IPS DF 4.7 (cell line): Measurements from ENCODE around the gene C11orf52.
A peak's percentile ranks its signal among the peaks of the same experiment; 100 is the strongest.
"Not testable (repeated sequence)": the region's sequence is repeated elsewhere in the genome, so short reads cannot be mapped to it uniquely, and the experiment has no call there.

Experiments used
- DNase-seq: peaks from one replicate; pipeline ENCODE4 v3.0.0-alpha.2; 2013; ENCODE audit warnings: low spot score; ENCODE audit errors: extremely low read depth

The C11orf52 gene

DNA sequence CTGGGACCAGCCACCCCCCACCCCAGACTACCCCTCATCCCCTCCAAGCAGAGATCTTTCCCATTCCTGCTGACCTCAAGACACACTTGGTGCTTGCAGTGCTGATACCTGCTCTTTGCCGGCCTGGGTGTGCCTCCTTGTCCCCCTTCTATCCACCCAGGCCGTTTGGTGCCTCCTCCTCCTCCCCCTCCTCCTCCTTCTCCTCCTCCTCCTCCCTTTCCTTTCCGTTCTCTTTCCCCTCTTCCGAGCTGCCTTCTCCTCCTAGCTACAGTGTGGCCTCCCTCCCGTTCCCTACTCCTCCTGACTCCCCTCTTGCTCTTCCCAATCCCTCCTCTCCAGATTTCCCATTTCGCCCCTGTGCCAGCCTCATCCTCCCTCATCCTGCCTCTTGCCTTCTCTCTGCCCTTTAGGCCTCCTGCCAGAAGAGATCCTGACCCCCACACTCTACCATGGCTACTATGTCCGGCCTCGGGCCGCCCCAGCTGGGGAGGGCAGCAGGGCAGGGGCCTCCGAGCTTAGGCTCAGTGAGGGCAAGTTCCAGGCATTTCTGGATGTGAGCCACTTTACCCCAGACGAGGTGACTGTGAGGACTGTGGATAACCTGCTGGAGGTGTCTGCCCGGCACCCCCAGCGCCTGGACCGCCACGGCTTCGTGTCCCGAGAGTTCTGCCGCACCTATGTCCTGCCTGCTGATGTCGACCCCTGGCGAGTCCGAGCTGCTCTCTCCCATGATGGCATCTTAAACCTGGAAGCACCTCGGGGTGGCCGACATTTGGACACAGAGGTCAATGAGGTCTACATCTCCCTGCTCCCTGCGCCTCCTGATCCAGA is 5.5 kb upstream of the C11orf52 start:
- no peak for DNase-seq

DNA sequence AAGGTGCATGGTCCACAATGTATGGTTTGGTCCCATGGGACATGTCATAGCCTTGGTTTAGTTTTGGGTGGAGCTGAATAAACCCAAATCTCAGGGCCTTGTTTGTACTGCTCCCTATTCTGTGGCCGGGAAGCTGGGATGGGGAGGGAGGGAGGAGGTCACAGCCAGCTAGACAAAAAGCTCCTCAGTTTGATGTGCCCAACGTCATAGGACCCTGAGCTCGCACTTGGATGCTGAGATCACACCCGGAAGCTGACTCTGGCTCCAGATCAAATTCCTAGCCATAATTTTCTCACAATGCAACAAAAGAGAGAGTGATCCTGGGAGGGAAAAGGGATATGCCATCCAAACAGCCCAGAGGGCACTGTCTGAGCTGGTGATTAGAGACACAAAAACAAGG is 4.7 kb upstream of the C11orf52 start:
- no peak for DNase-seq

DNA sequence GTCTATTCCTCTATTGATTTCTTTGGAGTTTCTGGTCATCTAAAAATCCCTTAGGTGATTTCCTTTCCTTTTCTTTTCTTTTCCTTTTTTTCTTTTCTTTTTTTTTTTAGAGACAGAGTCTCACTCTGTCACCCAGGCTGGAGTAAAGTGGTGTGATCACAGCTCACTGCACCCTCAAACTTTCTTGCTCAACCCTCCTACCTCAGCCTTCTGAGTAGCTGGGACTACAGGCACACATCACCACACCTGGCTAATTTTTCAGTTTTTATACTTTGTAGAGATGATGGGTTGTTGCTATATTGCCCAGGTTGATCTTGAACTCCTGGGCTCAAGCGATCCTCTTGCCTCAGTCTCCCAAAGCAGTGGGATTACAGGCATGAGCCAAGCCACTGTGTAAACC is 1.9 kb upstream of the C11orf52 start:
- no peak for DNase-seq

DNA sequence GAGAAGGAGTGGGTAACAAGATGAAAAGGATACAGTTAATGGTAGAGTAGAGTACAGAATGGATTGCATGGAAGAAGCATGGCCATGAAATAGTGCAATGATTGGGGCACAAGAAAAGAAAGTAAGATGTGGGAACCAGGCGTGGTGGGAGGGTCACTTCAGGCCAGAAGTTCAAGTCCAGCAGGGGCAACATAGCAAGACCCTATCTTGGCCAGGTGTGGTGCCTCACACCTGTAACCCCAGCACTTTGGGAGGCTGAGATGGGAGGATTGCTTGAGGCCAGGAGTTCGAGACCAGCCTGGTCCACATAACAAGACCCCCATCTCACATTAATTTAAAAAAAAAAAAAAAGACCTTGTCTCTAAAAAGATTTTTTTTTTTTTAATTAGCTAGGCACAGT is 1.4 kb upstream of the C11orf52 start:
- no peak for DNase-seq

DNA sequence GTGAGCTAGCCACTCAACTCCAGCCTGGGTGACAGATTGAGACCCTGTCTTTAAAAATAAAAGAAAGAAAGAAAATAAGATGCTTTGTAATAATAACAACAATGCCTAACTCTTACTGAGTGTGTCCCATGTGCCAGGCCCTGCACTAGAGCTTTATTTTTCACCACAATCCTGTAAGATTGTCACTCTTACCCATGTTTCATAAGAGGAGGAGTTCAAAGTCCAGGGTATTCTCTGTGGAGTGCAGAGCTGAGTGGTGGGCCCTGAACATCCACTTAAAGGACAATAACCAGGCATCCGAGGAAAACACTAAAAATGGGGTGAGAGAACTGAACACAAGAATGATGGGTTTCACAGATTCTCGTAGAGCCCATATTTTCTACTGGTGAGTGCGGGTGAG is 925 bp upstream of the C11orf52 start:
- no peak for DNase-seq

DNA sequence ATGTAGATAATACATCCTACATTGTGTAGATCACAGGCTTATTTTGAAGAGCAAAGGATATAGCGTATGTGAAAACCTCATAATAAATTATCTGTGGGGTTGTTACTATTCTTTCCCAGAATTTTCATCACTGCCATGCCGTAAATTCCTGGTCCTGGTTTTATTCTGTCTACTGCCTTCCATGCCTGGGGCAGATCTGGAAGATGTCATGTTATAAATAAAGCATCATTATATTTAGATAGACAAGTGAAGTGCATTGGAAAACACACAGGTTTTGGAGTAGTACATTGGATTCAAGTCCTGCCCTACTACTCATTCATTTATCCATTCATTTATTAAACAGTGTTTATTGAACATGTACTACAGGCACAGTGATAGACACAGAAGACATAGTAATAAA is 2.2 kb downstream of the C11orf52 start:
- DNase-seq, result no peak

DNA sequence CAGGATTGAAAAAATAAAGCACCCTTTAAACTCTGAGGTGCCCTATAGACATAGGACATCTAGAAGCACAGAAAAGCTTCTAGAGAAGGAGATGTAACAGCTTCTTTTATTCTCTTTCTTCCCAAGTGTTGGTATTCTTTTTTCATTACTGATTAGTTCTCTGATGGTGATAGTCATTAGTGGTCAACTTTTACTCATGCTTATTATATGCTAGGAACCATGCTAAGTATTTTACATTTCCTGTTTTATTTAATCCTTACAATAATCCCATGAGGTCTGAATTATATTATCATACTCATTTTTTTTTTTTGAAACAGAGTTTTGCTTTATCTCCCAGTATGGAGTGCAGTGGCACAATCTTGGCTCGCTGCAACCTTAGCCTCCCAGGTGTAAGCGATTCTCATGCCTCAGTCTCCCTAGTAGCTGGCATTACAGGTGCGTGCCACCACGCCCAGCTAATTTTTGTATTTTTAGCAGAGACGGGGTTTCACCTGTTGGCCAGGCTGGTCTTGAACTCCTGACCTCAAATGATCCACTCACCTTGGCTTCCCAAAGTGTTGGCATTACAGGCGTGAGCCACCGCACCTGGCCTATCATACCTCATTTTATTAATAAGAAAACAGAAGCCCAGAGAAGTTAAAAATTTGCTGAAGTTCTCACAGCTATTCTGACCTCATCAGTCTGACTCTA is 3.0 kb downstream of the C11orf52 start:
- no peak for DNase-seq

DNA sequence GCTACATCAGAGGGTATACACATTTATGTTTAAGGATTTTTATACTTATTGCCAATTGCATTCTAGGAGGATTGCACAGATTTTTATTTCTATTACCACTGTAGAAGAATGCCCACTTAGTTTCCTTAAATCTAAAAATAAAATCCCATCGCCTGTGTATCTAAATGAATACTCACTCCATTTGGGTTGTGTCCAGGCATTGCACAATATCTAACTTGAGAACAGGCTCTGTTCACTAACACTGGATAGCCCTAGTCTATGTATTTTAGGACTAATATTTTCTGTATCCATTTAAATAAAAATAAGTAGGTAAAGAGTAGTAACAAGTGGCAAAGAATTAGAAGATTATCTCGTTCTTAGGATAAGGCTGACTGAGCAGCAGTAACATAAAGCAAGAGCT is 4.1 kb downstream of the C11orf52 start:
- no peak for DNase-seq

DNA sequence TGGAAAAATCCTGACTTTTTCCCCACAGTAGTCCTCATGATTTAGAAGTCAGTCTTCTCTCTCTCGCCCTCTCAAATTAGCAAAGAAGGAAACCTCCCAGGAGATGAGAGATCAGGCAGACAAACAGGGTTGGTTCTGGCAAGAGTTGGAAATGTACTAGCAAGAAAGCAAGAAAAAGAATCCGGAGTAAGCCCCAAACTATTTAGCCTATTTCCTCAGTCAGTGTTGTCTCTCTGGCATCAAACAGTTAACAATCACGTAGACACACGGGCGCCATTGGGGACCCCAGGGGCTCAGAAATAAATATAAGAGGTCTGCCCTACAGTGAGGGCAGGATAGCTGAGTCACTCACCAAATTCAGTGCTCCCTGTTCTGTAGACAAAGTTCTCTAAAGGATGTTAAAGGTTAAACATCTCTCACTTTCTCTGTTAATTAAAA is 4.7 kb downstream of the C11orf52 start:
- DNase-seq, result no peak

DNA sequence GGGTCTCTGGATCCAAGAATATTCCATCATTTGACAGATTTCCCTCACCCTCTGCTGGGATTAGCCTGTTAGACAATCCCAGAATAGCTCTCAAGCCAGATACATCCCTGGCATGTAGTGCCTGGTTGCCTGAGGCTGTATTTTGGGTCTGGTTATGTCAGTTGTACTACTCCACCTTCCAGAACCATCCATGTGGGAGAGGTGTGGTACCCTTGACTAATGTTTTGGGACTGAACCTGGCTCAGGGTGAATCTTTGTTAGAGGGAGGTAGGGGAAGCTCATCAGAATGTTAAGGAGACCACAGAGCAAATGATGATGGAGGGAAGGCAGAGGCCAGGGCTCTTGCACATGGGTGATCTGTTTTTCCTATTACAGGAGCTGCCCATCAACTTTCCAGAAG is 5.2 kb downstream of the C11orf52 start:
- no peak for DNase-seq

DNA sequence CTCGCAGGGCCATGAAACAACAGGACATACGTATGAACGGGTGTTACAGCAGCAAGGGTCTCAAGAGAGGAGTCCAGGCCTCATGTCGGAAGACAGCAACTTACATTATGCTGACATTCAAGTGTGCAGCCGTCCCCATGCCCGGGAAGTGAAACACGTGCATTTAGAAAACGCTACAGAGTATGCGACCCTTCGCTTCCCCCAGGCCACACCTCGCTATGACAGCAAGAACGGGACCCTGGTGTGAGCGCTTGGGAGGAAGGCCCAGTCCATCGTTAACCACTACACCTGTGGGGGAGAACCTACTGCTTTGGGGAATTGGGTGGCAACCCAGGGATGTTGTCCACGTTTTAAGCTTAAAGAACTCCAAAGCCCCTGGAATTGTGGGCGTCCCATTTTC is 7.2 kb downstream of the C11orf52 start:
- no peak for DNase-seq

DNA sequence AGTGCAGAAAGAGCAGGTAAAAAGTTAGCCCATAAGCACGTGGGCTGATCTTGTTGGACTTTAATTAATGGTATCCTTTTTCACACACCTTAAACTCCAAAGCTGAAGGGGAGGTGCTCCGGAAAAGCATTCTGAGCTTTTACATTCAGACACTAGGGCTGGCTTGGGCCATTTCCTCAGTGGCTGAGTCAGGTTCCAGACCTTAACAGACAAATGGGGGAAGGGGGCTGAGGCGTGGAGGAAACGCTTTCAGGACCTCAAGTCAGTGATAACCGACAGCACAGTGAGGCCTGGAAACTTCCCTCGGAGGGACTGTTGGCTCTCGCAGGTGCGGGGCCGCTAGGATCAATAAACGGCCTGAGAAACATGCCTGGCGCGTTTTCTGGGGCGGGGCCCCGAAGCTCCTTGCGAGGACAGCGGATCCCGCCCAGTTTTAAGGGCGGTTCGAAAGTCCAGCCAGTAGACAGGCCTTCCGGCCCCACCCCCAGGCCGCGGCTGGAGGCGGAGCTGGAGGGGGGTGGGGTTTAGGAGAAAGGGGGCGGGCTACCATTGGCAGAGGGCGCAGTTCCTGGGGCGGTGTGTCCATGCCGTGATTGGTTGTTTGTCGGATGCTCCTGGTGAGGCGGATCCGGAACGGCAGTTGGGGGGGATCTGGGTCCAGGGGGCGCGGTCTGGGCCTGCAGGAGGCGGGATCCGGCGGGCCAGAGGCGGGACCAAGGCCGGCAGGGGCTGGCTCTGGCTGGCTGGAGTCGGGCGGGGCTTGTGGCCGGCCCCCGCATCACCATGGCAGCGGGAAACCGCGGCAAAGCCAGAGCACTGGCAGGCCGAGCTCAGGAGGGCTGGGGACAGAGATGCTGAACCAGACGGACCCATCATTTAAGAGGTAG is 8.0 kb downstream of the C11orf52 start:
- DNase-seq, result peak; percentile 58

DNA sequence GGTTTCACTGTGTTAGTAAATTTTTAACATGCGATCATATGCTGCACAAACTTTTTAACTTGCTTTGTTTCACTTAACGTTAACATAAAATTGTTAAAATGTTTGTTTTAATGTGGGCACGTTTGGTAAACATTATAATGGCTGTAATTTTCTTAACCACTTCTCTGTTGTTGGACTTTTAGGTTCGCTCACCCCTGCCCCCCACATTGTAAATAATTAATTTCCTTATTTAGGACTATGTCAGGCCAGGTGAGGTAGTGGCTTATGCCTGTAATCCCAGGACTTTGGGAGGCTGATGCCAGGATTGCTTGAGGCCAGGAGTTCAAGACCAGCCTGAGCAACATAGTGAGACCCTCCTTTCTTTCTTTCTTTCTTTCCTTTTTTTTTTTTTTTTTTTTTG is 11.8 kb downstream of the C11orf52 start:
- no peak for DNase-seq

DNA sequence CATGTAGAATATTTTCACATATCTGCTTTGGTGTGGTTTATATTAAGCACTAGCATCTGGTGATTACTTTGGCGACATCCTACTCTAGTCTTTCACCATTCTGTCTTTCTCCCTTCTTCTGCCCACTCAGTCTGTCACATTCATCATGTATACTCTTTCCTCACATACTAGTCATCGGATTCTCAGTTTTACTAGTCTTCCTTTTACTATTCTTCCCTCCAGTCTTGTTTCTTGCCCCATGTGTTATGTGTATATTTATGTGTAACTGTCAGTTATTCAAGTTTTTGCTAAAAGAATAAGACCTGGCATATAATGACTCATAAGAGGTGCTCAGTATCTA is 13.9 kb downstream of the C11orf52 start:
- DNase-seq, result no peak

DNA sequence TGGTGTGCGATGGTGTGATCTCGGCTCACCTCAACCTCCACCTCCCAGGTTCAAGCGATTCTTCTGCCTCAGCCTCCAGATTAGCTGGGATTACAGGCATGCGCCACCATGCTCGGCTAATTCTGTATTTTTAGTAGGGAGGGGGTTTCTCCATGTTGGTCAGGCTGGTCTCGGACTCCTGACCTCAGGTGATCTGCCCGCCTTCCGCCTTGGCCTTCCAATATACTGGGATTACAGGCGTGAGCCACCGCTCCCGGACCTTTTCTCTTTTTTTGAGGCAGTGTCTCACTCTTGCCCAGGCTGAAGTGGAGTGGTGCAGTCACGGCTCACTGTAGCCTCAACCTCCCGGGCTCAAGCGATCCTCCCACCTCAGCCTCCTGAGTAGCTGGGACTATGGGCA is 14.5 kb downstream of the C11orf52 start:
- DNase-seq, result not testable (repeated sequence)

DNA sequence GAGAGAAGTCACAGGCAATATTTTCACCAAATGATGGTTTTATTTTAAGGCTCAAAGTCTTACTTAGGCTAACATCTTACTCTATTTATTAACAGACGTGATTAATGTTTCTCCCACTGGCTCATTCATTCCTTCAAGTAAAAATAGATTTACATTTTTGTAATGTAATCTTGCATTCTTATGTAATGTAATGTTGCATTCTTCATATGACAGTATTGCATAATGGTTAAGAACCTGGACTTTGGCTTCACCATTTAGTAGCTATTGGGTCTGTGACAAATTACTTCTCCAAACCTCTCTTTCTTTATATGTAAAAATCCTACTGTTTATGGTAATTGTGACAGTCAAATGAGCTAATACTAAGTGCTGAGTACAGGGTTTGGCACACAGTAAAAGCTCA is 15.2 kb downstream of the C11orf52 start:
- no peak for DNase-seq

DNA sequence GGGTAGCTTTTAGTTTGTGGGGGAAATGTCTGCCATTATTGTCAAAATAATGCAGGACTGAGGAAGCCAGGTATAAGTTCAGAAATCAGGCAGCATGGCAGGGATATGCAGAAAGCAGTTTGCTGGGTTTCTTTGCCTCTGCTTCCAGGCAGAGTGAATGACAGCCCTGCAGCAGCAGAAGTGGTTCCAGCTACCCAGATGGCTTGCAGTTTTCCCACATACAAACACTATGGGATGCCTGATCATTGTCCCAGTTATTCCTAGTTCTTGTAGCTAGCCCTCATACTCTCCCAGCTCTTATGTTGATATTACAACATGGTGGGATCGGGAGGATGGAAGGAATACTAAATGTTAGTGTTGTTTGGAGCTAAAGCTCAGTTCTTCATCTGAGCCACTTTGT is 15.6 kb downstream of the C11orf52 start:
- DNase-seq, result no peak

DNA sequence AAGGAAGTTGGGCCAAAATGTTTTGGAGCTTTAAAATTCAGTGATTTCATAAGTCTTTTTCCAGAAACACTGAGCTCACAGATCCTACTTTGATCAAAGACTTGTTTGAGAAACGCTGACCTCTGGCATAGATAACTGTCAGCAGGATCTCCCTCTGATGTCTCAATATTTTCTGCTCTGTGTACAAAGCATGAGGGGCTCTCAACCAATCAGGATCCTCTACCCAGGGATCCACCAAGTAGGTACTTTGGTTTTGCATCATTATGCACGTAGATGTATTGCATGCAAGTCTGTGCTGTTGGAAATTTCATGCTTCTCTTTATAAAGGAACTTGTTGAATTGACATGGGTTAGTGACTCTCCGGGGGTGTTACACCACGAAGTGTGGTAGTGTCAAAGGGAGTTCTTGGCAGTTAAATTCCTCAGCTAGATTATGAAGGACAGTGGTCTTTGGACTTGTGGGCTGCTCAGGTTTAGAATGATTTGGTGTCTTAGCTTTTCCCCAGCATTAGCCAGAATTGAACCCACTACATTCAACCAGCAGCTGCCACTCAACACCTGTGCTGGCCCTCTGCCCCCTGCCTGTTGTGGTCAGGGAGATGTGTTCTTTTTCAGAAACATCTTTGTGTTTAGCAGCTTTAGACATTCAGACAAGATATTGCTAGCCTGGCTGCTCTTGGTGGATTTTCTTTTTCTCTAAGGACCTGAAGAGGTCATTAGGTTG is 16.8 kb downstream of the C11orf52 start:
- DNase-seq, result no peak

DNA sequence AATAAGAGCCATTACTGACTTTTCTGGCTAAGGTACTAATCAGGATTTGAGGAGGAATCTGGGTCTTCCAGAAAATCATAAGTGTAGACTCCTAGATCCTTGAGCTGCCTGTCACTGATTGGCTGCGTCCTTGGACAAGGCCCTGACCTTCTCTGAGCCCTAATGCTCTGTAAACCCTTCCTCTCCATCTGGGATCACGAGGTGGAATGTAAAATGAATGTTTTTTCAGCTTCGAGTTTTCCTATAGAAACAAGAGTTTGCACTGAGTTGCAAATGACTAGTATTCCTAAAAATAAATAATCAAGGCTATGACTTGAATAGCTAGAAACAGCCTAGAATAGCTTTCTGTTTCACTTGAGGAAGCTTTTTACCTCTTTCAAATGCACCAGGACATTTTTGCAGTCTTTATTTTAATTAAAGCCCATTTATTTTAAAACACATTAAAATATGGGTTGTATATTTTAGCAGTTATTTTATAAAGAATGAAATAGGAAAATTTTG is 17.4 kb downstream of the C11orf52 start:
- no peak for DNase-seq

DNA sequence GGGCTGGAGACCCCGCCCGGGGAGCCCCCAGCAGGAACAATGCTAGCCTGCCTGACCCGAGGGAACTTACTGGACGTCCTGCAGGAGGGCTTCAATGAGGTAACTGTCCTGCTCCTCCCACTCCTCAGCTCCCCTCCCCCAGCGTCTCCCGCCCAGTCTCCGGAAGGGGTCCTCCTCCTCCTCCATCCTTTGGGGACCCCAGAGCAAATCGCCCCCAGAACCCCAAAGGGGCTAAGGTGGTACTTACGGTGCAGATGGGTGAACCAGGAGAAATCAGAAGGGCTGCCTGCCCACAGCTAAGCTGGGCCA is 18.7 kb downstream of the C11orf52 start:
- DNase-seq, result no peak

DNA sequence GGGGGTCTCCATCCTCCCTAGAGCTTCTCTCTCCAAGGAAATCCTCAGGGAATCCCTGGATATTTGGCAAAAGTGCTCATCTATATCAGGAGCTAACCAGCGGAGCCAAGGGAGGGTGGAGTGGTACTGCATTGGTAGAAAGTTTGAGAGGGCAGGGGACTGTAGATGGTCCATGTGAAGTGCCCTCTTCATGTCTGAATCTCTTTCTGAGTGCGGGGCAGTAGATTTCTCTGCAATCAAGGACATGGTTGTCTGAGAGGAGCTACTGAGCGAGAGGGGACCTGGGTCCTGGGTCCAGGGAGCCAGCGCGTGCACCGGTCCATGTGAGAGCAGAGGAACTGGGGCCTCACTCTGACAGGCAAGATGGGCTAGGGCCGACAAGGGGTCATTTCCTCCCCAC is 19.1 kb downstream of the C11orf52 start:
- no peak for DNase-seq
